Activated T-helper 17 cell treated with anti-CD3 and anti-CD28 coated beads, Interleukin-2, amount 50 U/mL, for 72 hours (primary cell): Measurements from ENCODE around the gene ERBB2. TPM values are rescaled to one million over a fixed set of nuclear protein-coding genes. Genes with fewer than 3 reads are reported as not detected.
"Not testable (repeated sequence)": the region's sequence is repeated elsewhere in the genome, so short reads cannot be mapped to it uniquely, and the experiment has no call there.

Experiments
- ATAC-seq: fragments of 150-1000 bp; cut with Tn5 transposase; replicated peaks from 2 replicates; pipeline ENCODE4 v1.10.0; 2021; ENCODE audit warnings: mild to moderate bottlenecking, moderate library complexity
- H3K27ac Mint-ChIP-seq: one replicate; pipeline ENCODE4 v1.8.0; 2022; ENCODE audit warnings: mixed read lengths
- H3K27me3 Mint-ChIP-seq: one replicate; pipeline ENCODE4 v1.8.0; 2022; ENCODE audit warnings: mixed read lengths
- H3K36me3 Mint-ChIP-seq: one replicate; pipeline ENCODE4 v1.8.0; 2022; ENCODE audit warnings: low read depth, mild to moderate bottlenecking, mixed read lengths
- H3K4me1 Mint-ChIP-seq: one replicate; pipeline ENCODE4 v1.8.0; 2022; ENCODE audit warnings: mixed read lengths
- H3K4me3 Mint-ChIP-seq: one replicate; pipeline ENCODE4 v1.8.0; 2022; ENCODE audit warnings: mild to moderate bottlenecking, mixed read lengths
- H3K9me3 Mint-ChIP-seq: one replicate; pipeline ENCODE4 v1.8.0; 2022; ENCODE audit warnings: mixed read lengths
- total RNA-seq, 2 donors: library from RNA; stranded (reverse); gene quantifications; one replicate each; pipeline ENCODE4 v1.2.3, GENCODE V29; 2022

The ERBB2 gene
- total RNA-seq, 2 donors from 2014 or later = 3.4 to 5.9 TPM

DNA sequence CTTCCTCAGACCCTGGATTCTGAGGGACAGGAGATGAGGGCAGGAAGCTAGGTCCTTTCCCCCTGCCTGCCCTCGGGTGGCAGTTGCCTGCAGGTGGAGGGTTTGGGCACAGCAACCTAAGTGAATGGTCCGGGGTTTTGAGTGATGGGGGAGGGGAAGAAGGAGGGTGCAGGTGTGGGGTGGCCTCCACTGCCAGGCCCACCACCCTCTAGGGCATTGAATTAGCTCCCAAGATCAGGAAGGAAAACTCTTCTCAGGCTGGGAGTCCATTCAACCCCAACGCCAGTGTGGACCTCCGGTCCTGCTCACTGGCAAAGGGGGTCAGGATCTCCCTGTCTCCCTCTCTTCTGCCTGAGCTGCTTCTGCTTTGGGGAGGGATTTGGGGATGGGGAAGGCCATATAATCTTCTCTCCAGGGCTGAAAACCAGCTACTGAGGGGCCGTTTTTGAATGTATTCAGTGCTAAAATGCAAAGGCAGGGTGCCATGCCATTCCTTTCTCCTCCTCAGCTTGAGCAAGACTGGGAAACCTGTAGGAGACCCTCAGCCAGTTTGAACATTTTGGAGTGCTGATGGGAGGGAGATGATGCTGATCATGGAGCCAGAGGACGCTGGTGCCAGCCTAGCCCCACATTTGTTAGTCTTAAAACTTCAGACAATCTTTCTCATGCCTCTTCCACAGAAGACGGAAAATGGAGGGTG, 56.7 kb downstream of the ERBB2 start:
- ATAC-seq = no peak
- peak overlapping the region; percentile 85 for H3K27ac Mint-ChIP-seq
- peaks cover 37% of the 10 kb centered on the region for H3K36me3 Mint-ChIP-seq
- H3K4me1 Mint-ChIP-seq = peaks cover 46% of the 10 kb centered on the region
- no peaks in the 10 kb centered on the region for H3K9me3 Mint-ChIP-seq
- H3K27me3 Mint-ChIP-seq = no peaks in the 10 kb centered on the region
- H3K4me3 Mint-ChIP-seq = peak overlapping the region; percentile 76

DNA sequence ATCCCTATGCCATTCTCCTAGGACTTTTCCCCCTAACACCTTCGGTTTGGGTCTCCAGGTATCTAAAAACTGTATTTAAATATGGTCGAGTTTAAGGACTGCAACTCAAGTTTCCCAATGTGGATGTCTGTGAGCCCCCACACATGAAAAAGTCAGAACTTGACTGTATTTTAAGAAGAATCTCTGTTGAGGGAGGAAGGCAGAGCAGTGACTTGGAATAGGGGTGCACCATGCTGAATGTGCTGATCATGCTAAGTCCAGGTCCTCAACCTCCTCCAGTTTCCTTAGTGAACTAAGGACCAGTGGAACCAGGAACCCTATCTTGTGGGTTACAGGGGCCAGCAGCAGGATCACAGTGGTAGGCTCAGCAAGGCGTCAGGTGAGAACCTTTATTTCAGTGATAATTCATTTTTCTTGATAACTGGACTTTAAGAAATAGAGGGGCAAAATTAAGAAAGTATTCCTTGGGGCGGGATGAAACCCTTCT, 57.4 kb downstream of the ERBB2 start:
- no peak for ATAC-seq

DNA sequence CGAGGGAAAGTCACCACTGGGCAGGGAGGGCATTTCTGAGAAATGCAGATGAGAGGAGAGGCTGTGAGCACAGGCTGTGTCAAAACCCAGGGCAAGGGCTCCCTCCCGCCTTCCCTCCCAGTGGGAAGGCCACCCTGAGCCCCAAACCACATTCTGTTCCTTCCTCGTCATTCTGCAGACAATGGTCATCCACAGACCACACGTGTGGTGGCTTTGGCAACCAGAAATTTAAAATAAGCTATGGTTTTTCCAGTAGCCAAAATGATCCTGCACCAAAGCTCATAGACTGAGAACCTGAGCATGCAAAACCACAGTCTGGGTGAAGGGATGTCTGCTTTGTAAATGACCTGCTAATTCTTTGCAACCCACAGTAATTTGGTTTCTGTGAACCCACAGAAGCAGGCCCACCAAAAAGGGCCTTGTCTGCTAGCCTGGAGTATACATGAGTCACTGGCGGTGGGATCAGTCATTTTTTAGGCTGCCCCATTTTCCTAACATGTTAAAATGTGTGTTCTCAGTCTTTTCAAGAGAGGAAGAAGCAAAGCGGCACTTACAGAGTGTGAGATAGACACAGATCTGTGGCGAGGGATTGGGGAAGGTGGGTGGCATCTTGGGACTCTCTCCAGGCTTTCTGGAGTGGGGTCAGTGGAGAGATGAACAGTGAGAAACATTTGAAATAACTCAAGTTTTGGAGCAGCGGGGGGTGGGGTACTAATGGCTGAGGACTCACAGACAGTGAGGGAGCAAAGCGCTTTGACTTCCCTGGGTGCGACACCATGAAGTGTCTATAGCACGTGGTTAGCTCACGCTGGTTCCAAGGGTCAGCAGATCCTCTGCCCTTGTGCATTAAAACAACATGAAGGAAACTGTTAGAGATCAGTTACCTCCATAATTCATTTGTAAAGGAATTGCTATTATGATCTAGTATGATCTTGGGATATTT, 58.3 kb downstream of the ERBB2 start:
- H3K27ac Mint-ChIP-seq = peak overlapping the region; percentile 98
- H3K4me3 Mint-ChIP-seq = peak overlapping the region; percentile 76
- H3K27me3 Mint-ChIP-seq = no peaks in the 10 kb centered on the region
- H3K36me3 Mint-ChIP-seq = peaks cover 52% of the 10 kb centered on the region
- H3K9me3 Mint-ChIP-seq = no peaks in the 10 kb centered on the region
- peak; percentile 52 for ATAC-seq
- peaks cover 50% of the 10 kb centered on the region for H3K4me1 Mint-ChIP-seq

More for the DNA sequence above, 57.4 kb downstream of the ERBB2 start:
- Mint-ChIP-seq H3K4me3 (peak overlapping the region; percentile 76), H3K27ac (peak overlapping the region; percentile 98), H3K36me3 (peaks cover 42% of the 10 kb centered on the region), H3K27me3 (no peaks in the 10 kb centered on the region), H3K4me1 (peaks cover 46% of the 10 kb centered on the region), H3K9me3 (no peaks in the 10 kb centered on the region)

DNA sequence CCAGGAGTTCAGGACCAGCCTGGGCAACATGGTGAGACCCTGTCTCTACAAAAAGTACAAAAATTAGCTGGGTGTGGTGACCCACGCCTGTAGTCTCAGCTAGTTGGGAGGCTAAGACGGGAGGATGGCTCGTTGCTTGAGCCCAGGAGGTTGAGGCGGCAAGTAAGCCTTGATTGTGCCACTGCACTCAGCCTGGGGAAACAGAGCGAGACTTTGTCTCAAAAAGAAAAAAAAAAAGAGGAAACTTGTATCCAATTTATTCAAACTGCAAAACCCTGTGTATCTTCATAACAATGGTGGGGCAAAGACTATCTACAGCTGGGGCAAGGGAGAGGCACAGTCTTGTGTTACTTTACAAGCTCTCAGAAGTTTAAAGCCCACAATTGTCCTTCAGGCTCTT, 59.3 kb downstream of the ERBB2 start:
- Mint-ChIP-seq H3K4me3 (peak overlapping the region; percentile 76), H3K9me3 (no peaks in the 10 kb centered on the region), H3K27ac (peak overlapping the region; percentile 98), H3K27me3 (no peaks in the 10 kb centered on the region), H3K4me1 (peaks cover 47% of the 10 kb centered on the region), H3K36me3 (peaks cover 62% of the 10 kb centered on the region)
- no peak for ATAC-seq

DNA sequence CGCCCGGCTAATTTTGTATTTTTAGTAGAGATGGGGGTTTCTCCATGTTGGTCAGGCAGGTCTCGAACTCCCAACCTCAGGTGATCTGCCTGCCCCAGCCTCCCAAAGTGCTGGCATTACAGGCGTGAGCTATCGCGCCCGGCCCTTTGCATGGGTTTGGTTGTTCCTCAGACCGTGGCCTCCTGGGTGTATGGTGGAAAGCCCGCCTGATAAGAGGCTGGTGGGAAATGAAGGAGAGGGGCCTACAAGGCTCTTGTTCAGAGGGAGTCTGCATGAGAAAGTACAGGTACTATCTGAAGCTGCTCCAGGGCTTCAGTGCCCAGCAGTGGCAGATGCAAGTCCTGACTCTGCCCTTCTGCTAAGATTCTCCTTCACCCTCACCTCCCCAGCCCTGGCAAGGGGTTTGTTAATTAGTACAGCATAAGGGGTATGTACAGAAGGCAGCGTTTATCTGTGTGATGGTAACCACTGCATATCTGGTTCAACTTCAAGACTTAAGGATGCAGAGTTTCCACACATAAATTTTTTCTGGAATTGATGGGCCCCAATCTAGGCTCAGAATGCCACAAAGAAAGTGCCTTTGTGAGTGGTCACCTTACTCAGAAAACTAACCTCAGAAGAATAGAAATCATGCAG, 62.1 kb downstream of the ERBB2 start:
- ATAC-seq = peak; percentile 15
- Mint-ChIP-seq H3K9me3 (no peaks in the 10 kb centered on the region), H3K27me3 (no peaks in the 10 kb centered on the region), H3K27ac (peak overlapping the region; percentile 41), H3K4me3 (peak overlapping the region; percentile 16), H3K4me1 (peaks cover 50% of the 10 kb centered on the region), H3K36me3 (peaks cover 90% of the 10 kb centered on the region)

DNA sequence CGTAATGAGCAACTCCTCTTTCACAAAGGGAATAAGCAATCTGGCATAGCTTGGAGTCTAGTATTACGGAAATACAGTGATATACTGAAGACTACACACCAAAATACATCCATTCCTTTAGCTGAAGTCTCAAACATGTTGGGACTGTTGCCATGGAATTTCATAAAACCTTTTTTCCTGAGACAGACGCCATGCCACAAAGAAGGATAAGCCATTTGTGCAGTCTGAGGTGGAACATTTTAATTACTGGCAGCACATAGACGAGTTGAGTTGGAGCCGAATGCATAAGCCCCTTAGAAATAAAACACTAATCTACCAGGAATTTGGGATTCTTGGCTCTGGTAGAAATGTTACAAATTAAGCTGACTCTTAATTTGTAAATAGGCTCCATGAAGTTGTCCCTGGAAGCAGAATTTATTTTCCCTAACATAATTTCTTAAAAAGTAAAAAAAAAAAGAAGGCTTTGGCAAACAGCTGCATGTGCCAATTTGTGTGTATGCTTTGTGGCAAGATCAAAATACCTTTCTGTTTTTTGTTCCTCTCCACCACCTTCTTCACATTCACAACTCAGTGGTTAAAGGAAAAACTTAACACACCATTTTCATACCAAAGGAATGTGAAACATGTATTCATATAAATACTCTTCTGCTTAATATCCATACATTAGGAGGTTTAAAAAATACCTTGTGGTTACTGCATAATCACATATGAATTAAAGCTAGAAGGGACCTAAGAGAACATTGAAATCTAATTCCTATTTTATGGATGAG, 63.4 kb downstream of the ERBB2 start:
- H3K4me3 Mint-ChIP-seq = peak overlapping the region; percentile 16
- H3K27me3 Mint-ChIP-seq = no peaks in the 10 kb centered on the region
- H3K9me3 Mint-ChIP-seq = no peaks in the 10 kb centered on the region
- peak overlapping the region; percentile 41 for H3K27ac Mint-ChIP-seq
- ATAC-seq = no peak
- peaks cover 94% of the 10 kb centered on the region for H3K36me3 Mint-ChIP-seq
- peaks cover 50% of the 10 kb centered on the region for H3K4me1 Mint-ChIP-seq

DNA sequence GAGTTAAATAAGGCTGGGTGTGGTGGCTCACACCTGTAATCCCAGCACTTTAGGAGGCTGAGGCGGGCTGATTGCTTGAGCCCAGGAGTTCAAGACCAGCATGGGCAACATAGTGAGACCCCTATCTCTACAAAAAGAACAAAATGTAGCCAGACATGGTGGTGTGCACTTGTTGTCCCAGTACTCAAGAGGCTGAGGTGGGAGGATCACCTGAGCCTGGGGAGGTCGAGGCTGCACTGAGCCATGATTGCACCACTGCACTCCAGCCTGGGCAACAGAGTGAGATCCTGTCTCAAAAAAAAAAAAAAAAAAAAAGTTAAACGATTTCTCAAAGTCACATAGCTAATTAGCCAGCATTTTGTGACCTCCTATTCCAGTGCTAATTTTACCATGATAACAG, 64.3 kb downstream of the ERBB2 start:
- not testable (repeated sequence) for ATAC-seq, H3K27me3 Mint-ChIP-seq, H3K4me3 Mint-ChIP-seq, H3K9me3 Mint-ChIP-seq, H3K27ac Mint-ChIP-seq
- H3K36me3 Mint-ChIP-seq = peaks cover 94% of the 10 kb centered on the region
- peaks cover 51% of the 10 kb centered on the region for H3K4me1 Mint-ChIP-seq

DNA sequence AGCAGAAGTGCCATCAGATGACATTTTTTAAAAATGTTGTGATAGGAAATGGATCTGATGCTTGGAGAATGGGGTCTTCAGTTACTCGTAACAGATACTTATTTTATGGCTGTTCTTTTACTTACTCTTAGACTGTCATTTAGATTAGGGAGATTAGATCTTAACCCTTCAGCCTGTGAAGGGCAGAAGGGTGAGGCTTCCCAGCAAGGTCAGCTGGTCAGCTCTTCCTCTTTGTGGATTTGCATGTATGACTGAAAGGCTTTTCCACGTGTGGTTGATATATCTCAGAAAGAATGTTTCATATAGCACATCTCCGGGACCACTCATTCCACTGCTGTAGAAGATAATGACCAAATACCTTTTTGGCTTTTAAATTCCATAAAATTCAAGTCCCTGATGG, 65.3 kb downstream of the ERBB2 start:
- Mint-ChIP-seq H3K4me1 (peaks cover 52% of the 10 kb centered on the region), H3K27ac (peak overlapping the region; percentile 95), H3K9me3 (no peaks in the 10 kb centered on the region), H3K4me3 (peak overlapping the region; percentile 95), H3K36me3 (peaks cover 96% of the 10 kb centered on the region), H3K27me3 (no peaks in the 10 kb centered on the region)
- ATAC-seq = no peak

DNA sequence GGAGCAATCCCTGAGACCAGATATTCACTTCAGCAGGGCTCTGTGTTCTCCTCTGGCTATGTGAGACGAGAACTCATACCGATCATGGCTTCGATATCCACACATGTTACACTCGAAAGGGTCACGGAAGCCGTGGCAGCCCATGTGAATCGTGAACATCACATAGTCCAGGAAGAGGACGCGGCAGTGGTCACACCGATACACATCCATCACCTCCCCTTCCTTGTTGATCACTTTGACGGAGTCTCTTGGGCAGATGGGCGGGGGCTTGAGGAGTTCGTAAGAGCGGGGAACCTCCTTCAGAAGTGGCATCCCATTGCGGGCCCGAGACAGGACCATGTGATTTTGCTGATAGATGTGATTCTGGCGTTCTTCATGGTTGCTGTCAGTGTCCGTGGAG, 65.9 kb downstream of the ERBB2 start:
- Mint-ChIP-seq H3K9me3 (no peaks in the 10 kb centered on the region), H3K27me3 (no peaks in the 10 kb centered on the region), H3K4me3 (peak overlapping the region; percentile 95), H3K27ac (peak overlapping the region; percentile 95), H3K4me1 (peaks cover 57% of the 10 kb centered on the region), H3K36me3 (peaks cover 98% of the 10 kb centered on the region)
- ATAC-seq = no peak

DNA sequence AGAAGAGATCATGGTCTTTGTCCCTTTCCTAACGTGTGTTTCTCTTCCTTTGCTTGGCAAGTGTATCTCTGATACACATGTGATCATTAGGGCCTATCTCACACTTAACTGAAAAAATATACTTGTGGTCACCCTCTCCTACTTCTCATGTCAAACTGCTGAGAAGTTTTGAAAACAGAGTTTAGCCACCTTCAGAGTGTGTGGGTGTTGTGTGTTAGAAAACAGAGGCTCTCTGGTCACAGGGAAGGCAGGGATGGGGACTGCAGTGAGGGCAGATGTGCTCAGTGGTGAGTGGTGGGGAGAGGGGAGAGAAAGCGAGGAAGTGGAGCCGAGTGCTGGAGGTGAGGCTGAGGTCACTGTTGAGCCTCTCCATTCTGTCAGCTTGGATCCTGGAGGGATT, 67.3 kb downstream of the ERBB2 start:
- no peaks in the 10 kb centered on the region for H3K27me3 Mint-ChIP-seq
- peak overlapping the region; percentile 95 for H3K4me3 Mint-ChIP-seq
- ATAC-seq = peak; percentile 16
- H3K4me1 Mint-ChIP-seq = peaks cover 68% of the 10 kb centered on the region
- H3K27ac Mint-ChIP-seq = peak overlapping the region; percentile 95
- no peaks in the 10 kb centered on the region for H3K9me3 Mint-ChIP-seq
- H3K36me3 Mint-ChIP-seq = peaks cover 100% of the 10 kb centered on the region

DNA sequence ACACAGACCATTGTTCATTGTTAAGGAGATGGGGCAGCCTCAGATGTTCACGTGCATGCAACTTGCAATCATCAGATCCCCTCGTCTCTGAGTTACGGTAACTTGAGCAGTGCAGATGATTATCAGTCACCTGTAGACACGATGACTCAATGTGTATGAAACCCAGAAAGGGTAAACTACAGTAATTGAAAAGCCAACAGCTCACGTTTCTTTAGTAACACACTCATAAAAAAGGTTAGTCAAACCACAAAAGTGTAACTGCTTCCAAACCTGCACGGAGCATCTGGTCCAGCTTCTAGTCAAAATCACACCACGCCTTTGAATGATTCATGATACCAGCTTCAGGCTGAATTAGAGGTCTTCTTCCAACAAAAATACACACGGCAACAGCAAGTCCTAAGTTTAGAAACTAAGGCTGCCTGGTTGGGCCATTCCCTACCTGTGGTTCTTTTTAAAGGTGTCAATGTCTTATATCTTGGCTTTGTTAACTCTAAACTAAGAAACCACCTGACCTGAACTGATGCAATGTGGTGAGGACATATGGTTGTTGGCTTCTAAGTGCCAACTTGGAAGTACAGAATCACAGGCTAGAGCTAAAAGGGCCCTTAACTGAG, 70.2 kb downstream of the ERBB2 start:
- Mint-ChIP-seq H3K27me3 (no peaks in the 10 kb centered on the region), H3K4me1 (peaks cover 79% of the 10 kb centered on the region), H3K4me3 (peak overlapping the region; percentile 95), H3K27ac (peak overlapping the region; percentile 95), H3K9me3 (no peaks in the 10 kb centered on the region), H3K36me3 (peaks cover 98% of the 10 kb centered on the region)
- ATAC-seq = peak; percentile 80

DNA sequence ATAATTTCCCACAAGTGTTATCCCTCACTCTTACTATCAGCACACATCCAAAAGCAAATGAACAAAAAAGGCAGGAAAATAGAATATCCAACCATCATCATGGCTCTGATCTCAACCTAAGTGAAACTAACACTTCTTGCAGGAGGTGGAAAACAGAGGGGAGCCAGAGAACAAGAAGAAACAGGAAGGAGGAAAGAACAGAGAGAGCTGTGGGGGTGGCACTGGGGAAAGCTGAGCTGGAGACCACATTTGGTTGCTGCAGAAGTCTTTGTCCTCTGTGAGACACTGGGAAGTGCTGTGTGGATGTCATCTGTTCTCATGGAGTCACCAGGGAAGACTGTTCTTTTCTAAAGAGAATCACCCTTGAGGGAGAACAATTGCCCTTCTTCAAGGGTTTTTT, 72.6 kb downstream of the ERBB2 start:
- ATAC-seq = no peak
- Mint-ChIP-seq H3K27ac (peak overlapping the region; percentile 95), H3K4me3 (peak overlapping the region; percentile 95), H3K4me1 (peaks cover 72% of the 10 kb centered on the region), H3K27me3 (no peaks in the 10 kb centered on the region), H3K9me3 (no peaks in the 10 kb centered on the region), H3K36me3 (peaks cover 98% of the 10 kb centered on the region)
